ENCODE data around the gene EMD. TPM values are rescaled to one million over a fixed set of nuclear protein-coding genes. Genes with fewer than 3 reads are reported as not detected.
A peak's percentile ranks its signal among the peaks of the same experiment; 100 is the strongest.

EMD gene
- total RNA-seq, 1 experiment from 2014 or later: 56.2 TPM

DNA sequence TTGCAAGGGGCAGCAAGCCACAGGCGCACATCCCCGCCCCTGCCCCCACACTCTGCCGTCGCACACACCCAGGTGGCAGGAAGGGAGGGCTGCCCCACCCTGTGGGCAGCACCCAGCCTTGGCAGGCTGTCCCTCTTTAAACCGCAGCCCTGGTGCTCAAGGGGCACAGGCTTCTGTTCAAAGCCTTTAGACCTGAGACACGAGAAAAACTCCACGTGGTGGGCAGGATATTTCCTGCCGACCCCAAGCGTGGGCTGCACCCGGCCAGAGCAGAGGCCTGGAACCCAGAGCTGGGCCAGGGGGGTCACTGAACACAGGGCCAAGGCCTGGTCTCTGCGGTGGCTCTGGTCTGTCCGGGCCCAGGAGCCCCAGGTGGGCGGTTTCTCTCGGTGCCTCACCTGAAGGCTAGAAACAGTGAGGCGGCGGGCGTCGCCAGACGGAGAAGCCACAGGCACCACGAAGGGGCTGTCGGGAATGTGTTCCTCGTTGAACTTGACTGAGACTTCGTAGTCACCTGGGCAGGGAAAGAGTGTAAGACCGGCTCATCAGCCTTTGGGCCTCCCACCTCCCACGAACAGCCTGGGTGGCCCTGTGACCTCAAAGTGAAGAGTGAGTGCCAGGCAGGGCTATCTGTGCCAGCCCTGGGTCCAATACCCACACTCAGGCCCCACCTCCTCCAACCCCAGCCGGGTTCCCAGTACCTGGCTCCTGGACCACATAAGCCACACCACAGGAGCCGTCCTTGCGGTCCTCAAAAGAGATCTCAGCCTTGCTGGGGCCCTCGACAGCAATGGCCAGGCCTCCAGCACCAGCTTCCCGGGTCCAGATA, 27.7 kb upstream of the EMD start:
- Histone ChIP-seq H3K36me3 (replicated peaks; ENCODE audit: control insufficient read depth, insufficient read depth, low read length) (peaks cover 33% of the 10 kb centered on the region), H3K4me3 (ENCODE audit: insufficient read depth, low read depth, low read length) (no peak overlapping the region), H3K27me3 (ENCODE audit: control insufficient read depth, insufficient read depth, low read length) (no peaks in the 10 kb centered on the region)
- DNase-seq: peak; percentile 52

DNA sequence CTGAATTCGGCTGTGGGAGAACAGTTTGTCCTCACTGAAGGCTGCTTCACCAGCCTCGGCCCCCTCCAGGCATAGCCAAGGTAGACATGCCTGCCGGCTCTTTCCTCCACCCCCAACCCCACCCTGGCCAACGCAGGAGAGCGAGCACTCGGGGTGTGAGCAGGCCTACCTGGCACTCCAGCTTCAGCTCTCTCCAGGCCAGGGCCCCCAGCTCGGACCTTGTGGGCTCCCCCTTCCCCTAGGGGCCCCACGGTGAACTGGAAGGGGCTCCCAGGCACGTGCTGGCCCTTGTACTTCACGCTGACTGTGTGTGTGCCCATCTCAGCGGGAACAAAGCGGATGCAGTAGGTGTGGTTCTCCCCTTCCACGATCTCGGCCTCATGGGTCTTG, 27.1 kb upstream of the EMD start:
- peaks cover 34% of the 10 kb centered on the region for H3K36me3 ChIP-seq (replicated peaks; ENCODE audit: control insufficient read depth, insufficient read depth, low read length)

DNA sequence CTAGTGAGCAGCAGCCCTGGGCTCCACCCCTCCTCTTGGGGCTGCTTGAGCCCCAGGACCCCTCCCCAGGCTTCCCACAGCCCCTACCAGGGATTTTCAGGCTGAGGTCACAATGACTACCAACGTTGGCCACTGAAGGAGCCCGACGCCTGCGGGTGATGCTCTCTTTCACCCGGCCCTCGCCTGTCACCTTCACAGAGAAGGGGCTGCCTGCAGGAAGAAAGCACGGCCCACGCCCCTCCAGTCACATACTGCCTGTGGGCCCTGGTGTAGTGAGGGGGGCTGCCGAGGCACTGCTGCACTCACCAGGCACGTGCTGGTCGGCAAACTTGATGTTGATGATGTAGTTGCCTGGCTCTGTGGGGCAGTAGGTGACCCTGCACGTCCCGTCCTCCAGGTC, 26.6 kb upstream of the EMD start:
- peaks cover 36% of the 10 kb centered on the region for H3K36me3 ChIP-seq (replicated peaks; ENCODE audit: control insufficient read depth, insufficient read depth, low read length)
- no peaks in the 10 kb centered on the region for H3K27me3 ChIP-seq (ENCODE audit: control insufficient read depth, insufficient read depth, low read length)
- no peak overlapping the region for H3K4me3 ChIP-seq (ENCODE audit: insufficient read depth, low read depth, low read length)
- DNase-seq: no peak

More for the DNA sequence above, 27.1 kb upstream of the EMD start:
- DNase-seq: no peak
- Histone ChIP-seq H3K27me3 (ENCODE audit: control insufficient read depth, insufficient read depth, low read length) (no peaks in the 10 kb centered on the region), H3K4me3 (ENCODE audit: insufficient read depth, low read depth, low read length) (no peak overlapping the region)

- H3K27me3 ChIP-seq (ENCODE audit: control insufficient read depth, insufficient read depth, low read length): no peaks in the 10 kb centered on the region
- H3K36me3 ChIP-seq (replicated peaks; ENCODE audit: control insufficient read depth, insufficient read depth, low read length): peaks cover 42% of the 10 kb centered on the region
- DNase-seq: no peak
- H3K4me3 ChIP-seq (ENCODE audit: insufficient read depth, low read depth, low read length): no peak overlapping the region
These were observed 25.8 kb upstream of the EMD start for GRCh38 chrX:154353172-154353843.

GRCh38 chrX:154354013-154354412, 25.1 kb upstream of the EMD start:
- no peak for DNase-seq
- Histone ChIP-seq H3K36me3 (replicated peaks; ENCODE audit: control insufficient read depth, insufficient read depth, low read length) (peaks cover 49% of the 10 kb centered on the region), H3K27me3 (ENCODE audit: control insufficient read depth, insufficient read depth, low read length) (no peaks in the 10 kb centered on the region), H3K4me3 (ENCODE audit: insufficient read depth, low read depth, low read length) (no peak overlapping the region)

DNA sequence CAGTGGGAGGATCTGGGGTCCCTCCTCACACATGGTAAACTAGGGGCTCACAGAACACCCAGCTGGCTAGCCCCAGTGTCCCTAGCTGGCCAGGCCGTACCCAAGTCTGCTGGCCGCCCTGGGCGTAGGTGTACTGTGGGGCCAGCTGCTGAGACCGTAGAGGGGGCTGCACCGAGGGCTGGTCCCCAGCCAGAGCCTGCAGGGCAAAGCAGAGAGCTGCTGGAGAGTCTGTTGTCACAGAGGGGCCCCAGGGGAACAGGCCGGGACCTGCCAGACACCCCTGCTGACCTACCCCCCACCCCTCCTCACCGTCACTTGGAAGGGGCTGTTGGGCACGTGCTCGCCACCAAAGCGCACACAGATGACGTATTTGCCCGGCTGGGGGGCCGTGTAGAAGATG, 24.6 kb upstream of the EMD start:
- DNase-seq: no peak
- Histone ChIP-seq H3K36me3 (replicated peaks; ENCODE audit: control insufficient read depth, insufficient read depth, low read length) (peaks cover 49% of the 10 kb centered on the region), H3K27me3 (ENCODE audit: control insufficient read depth, insufficient read depth, low read length) (no peaks in the 10 kb centered on the region), H3K4me3 (ENCODE audit: insufficient read depth, low read depth, low read length) (no peak overlapping the region)

- Histone ChIP-seq H3K27me3 (ENCODE audit: control insufficient read depth, insufficient read depth, low read length) (no peaks in the 10 kb centered on the region), H3K4me3 (ENCODE audit: insufficient read depth, low read depth, low read length) (no peak overlapping the region), H3K36me3 (replicated peaks; ENCODE audit: control insufficient read depth, insufficient read depth, low read length) (peaks cover 44% of the 10 kb centered on the region)
- no peak for DNase-seq
These were observed 23.9 kb upstream of the EMD start for GRCh38 chrX:154355094-154355775.

DNA sequence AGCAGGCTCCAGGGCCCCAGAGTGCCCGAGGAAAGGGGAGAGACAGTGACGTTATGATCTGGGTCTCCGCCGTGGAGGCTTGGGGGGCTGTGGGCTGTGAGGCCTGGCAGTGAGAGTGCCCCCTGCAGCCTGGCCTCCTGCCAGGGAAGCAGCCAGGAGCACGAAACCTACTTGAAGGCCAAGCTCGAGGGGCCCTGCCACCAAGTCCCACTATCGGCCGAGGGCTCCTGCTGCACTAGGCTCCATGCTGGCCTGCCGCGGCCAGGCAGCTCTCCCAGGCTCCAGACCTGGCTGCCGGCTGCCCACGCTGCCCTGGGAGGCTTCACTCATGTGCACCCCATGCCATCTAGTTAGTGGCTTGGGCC, 23.3 kb upstream of the EMD start:
- H3K4me3 ChIP-seq (ENCODE audit: insufficient read depth, low read depth, low read length): no peak overlapping the region
- no peaks in the 10 kb centered on the region for H3K27me3 ChIP-seq (ENCODE audit: control insufficient read depth, insufficient read depth, low read length)
- H3K36me3 ChIP-seq (replicated peaks; ENCODE audit: control insufficient read depth, insufficient read depth, low read length): peaks cover 41% of the 10 kb centered on the region
- DNase-seq: no peak

DNA sequence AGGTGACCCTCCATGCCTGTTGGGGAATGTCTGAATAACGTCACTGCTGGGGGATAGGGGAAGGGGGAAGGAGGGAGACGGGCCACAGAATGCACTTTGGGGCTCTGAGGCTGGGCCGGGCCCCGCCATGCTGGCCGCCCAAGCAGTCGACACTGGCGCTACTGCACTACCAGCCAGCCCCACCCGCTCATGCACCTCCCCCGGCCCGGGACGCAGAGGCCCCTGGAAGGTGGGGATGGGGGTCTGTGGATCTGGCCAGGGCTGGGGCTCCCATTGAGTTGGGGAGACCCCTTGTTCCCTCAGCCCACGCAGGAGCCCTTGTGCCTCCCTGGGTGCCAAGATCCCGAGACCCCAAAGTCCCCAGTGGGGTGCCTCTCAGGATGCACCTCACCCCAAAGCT, 22.5 kb upstream of the EMD start:
- peaks cover 45% of the 10 kb centered on the region for H3K36me3 ChIP-seq (replicated peaks; ENCODE audit: control insufficient read depth, insufficient read depth, low read length)
- DNase-seq: no peak

GRCh38 chrX:154357205-154357604, 21.9 kb upstream of the EMD start:
- H3K36me3 ChIP-seq (replicated peaks; ENCODE audit: control insufficient read depth, insufficient read depth, low read length): peaks cover 49% of the 10 kb centered on the region
- no peaks in the 10 kb centered on the region for H3K27me3 ChIP-seq (ENCODE audit: control insufficient read depth, insufficient read depth, low read length)
- no peak for DNase-seq
- H3K4me3 ChIP-seq (ENCODE audit: insufficient read depth, low read depth, low read length): no peak overlapping the region

More for the DNA sequence above, 22.5 kb upstream of the EMD start:
- no peaks in the 10 kb centered on the region for H3K27me3 ChIP-seq (ENCODE audit: control insufficient read depth, insufficient read depth, low read length)
- no peak overlapping the region for H3K4me3 ChIP-seq (ENCODE audit: insufficient read depth, low read depth, low read length)

- H3K36me3 ChIP-seq (replicated peaks; ENCODE audit: control insufficient read depth, insufficient read depth, low read length): peaks cover 50% of the 10 kb centered on the region
- no peaks in the 10 kb centered on the region for H3K27me3 ChIP-seq (ENCODE audit: control insufficient read depth, insufficient read depth, low read length)
- H3K4me3 ChIP-seq (ENCODE audit: insufficient read depth, low read depth, low read length): no peak overlapping the region
- DNase-seq: no peak
These were observed 21.1 kb upstream of the EMD start for GRCh38 chrX:154358011-154358410.

- H3K36me3 ChIP-seq (replicated peaks; ENCODE audit: control insufficient read depth, insufficient read depth, low read length): peaks cover 44% of the 10 kb centered on the region
These were observed 20.3 kb upstream of the EMD start for GRCh38 chrX:154358829-154359228.

DNA sequence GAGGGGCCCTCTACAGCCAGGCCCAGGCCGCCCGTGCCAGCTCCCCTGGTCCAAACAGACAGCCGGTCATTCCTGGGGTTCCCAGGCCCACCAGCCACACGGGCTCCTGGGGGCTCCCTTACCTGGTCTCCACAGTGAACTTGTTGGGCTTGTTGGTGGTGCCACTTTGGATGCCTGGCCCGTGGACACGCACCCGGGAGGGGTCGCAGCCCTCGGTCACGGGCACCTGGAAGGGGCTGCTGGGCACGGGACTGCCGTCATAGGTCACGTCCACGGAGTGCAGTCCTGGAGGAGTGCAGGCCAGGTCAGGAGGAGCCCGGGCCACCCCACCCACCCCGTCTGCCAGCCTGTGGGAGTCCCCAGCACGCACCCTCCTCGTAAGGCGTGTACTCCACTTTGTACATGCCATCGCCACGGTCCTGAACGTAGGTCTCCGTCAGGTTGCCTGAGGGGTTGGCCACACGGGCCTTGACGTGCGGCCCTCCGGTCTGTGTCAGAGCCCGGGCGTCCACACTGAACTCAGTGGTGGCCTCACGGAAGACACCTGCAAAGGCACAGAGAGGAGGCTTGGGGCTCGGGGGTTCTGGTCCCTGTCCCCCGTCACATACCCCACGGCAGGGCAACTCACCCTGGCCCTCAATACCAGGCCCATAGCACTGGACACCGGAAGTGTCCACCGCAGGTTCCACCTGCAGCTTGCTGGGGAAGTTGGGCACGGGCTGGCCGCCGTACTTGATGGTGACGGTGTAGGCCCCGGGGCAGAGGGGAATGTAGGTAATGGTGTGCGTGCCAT, 19.5 kb upstream of the EMD start:
- DNase-seq: no peak
- H3K27me3 ChIP-seq (ENCODE audit: control insufficient read depth, insufficient read depth, low read length): no peaks in the 10 kb centered on the region
- peaks cover 43% of the 10 kb centered on the region for H3K36me3 ChIP-seq (replicated peaks; ENCODE audit: control insufficient read depth, insufficient read depth, low read length)
- no peak overlapping the region for H3K4me3 ChIP-seq (ENCODE audit: insufficient read depth, low read depth, low read length)

More at GRCh38 chrX:154358829-154359228, 20.3 kb upstream of the EMD start:
- no peaks in the 10 kb centered on the region for H3K27me3 ChIP-seq (ENCODE audit: control insufficient read depth, insufficient read depth, low read length)
- no peak overlapping the region for H3K4me3 ChIP-seq (ENCODE audit: insufficient read depth, low read depth, low read length)
- DNase-seq: no peak

GRCh38 chrX:154360155-154360713, 18.9 kb upstream of the EMD start:
- Histone ChIP-seq H3K27me3 (ENCODE audit: control insufficient read depth, insufficient read depth, low read length) (no peaks in the 10 kb centered on the region), H3K4me3 (ENCODE audit: insufficient read depth, low read depth, low read length) (no peak overlapping the region), H3K36me3 (replicated peaks; ENCODE audit: control insufficient read depth, insufficient read depth, low read length) (peaks cover 47% of the 10 kb centered on the region)
- DNase-seq: no peak

Data from H7 (cell line).